Ovary (tissue), 9 donors: Measurements from ENCODE around the gene EHMT2. TPM values are rescaled to one million over a fixed set of nuclear protein-coding genes. Genes with fewer than 3 reads are reported as not detected.

ENCODE experiments used
- DNase-seq, 5 donors: peaks; one replicate each; pipeline ENCODE4 v3.0.0-alpha.2; 2019 to 2020
- H3K27ac ChIP-seq, 2 donors: fragments of 200-600 bp; one replicate each; pipeline versions ENCODE4 v1.5.1 to v1.8.0; 2019 to 2022
- H3K27me3 ChIP-seq: fragments of 200-600 bp; one replicate; pipeline ENCODE4 v1.8.0; 2022
- H3K36me3 ChIP-seq: fragments of 200-600 bp; sonication (generic); one replicate; pipeline ENCODE4 v1.5.1; 2019
- H3K4me1 ChIP-seq: one replicate; pipeline ENCODE4 v1.8.1; 2013; ENCODE audit warnings: mild to moderate bottlenecking, moderate library complexity; ENCODE audit not compliant: insufficient read depth
- H3K4me3 ChIP-seq: fragments of 200-600 bp; sonication (generic); one replicate; pipeline ENCODE4 v1.5.1; 2017
- H3K9me3 ChIP-seq, 2 donors: fragments of 200-600 bp in 1 of 2; sonication (generic) in 1 of 2; one replicate each; pipeline versions ENCODE4 v1.5.1 to v1.8.1; 2013 to 2019; ENCODE audit warnings: mild to moderate bottlenecking in 1 of 2, moderate library complexity in 1 of 2
- EP300 ChIP-seq: sonication (generic); formaldehyde crosslinking; IDR thresholded peaks from one replicate; pipeline ENCODE4 v1.6.1; 2017; ENCODE audit warnings: antibody characterized with exemption
- POLR2A ChIP-seq: fragments of 450-650 bp; IDR thresholded peaks from one replicate; pipeline ENCODE4 v1.6.1; 2017; ENCODE audit warnings: antibody characterized with exemption, mild to moderate bottlenecking, moderate library complexity
- WGBS, 3 donors: extraction: QIAGEN DNeasy Blood & Tissue Kit in 1 of 3; methylation state at CpG; one replicate each; pipeline versions ENCODE4 v1.1.5 to v1.1.7; 2013 to 2017; 5-methylcytosine and 5-hydroxymethylcytosine counted together
- intact Hi-C, 4 donors: fragments of 100-400 bp; cut with DNase I; formaldehyde crosslinking; loops; one replicate each; pipeline versions ENCODE4 v1.11.0 to v1.15.1; 2022 to 2023
- polyA plus RNA-seq, 2 donors: library from polyadenylated mRNA; stranded (reverse); fragments of 200-250 nt in 1 of 2; fragments of 350-450 nt in 1 of 2; fragmentation: Illumina TruSeq in 1 of 2; extraction: RNeasy Lipid Tissue Mini Kit (QIAGEN cat#74804) in 1 of 2; gene quantifications; one replicate each; pipeline ENCODE4 v1.2.3, GENCODE V29; 2013 to 2014
- total RNA-seq, 7 donors: library from RNA; depleted of rRNA in 2 of 7; stranded (reverse); fragments of >200 nt in 2 of 7; fragmentation: NEBNext Ultra II Directional in 3 of 7; extraction: Animal tissue kit (Norgen Biotek cat#: 25700) in 3 of 7; gene quantifications; one replicate each; pipeline versions ENCODE4 v1.1.0 to v1.2.4, GENCODE V29; 2016 to 2023
- TF ChIP-seq, protein P1 (sequence below), 3 donors: fragments of 450-650 bp in 2 of 3; fragments of 200-600 bp in 1 of 3; IDR thresholded peaks; one replicate each; pipeline versions ENCODE4 v1.5.1 to v1.8.0; 2016 to 2022; ENCODE audit warnings: antibody characterized with exemption in 3 of 3, mild to moderate bottlenecking in 1 of 3
- donor health status: DM: no; HTN: no; CAD: no; lungs with moderate emphysema.
- donor health status: DM: no; HTN: no; CAD: no.
- donor health status: Bipolar disorder and iron deficiency.
- donor health status: DM: yes; HTN: yes; CAD: no.
- donor health status: DM: no; HTN: no; CAD: no.
- donor health status: DM: yes; HTN: yes; CAD: no.

The EHMT2 gene
- total and polyA plus RNA-seq, 9 donors, result 19.7 to 71.7 (median 52.8) TPM

- no peak for TF ChIP-seq POLR2A
- TF ChIP-seq, protein P1, sequence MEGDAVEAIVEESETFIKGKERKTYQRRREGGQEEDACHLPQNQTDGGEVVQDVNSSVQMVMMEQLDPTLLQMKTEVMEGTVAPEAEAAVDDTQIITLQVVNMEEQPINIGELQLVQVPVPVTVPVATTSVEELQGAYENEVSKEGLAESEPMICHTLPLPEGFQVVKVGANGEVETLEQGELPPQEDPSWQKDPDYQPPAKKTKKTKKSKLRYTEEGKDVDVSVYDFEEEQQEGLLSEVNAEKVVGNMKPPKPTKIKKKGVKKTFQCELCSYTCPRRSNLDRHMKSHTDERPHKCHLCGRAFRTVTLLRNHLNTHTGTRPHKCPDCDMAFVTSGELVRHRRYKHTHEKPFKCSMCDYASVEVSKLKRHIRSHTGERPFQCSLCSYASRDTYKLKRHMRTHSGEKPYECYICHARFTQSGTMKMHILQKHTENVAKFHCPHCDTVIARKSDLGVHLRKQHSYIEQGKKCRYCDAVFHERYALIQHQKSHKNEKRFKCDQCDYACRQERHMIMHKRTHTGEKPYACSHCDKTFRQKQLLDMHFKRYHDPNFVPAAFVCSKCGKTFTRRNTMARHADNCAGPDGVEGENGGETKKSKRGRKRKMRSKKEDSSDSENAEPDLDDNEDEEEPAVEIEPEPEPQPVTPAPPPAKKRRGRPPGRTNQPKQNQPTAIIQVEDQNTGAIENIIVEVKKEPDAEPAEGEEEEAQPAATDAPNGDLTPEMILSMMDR (IDR thresholded peaks at IDR 0.05), result no peak
- TF ChIP-seq EP300, result no peak
- Histone ChIP-seq H3K4me3 (no peak overlapping the region), H3K27ac (no peak overlapping the region), H3K27me3 (no peaks in the 10 kb centered on the region), H3K9me3 (no peaks in the 10 kb centered on the region), H3K4me1 (no peaks in the 10 kb centered on the region), H3K36me3 (no peaks in the 10 kb centered on the region)
- intact Hi-C loops, result no loop called here
- no peak for DNase-seq
- 43 to 66% (median 54%) methylated on average over 2 of the region's 2 CpGs for WGBS, 3 donors
Observed at GRCh38 chr6:31851485-31851832, 46.0 kb downstream of the EHMT2 start.

- TF ChIP-seq, protein P1 (IDR thresholded peaks at IDR 0.05), result no peak
- no peak for TF ChIP-seq EP300
- TF ChIP-seq POLR2A, result no peak
- 91 to 95% (median 94%) methylated on average over 2 of the region's 2 CpGs for WGBS, 3 donors
- intact Hi-C loops, result no loop called here
- Histone ChIP-seq H3K27ac (no peak overlapping the region), H3K36me3 (no peaks in the 10 kb centered on the region), H3K9me3 (no peaks in the 10 kb centered on the region), H3K27me3 (no peaks in the 10 kb centered on the region), H3K4me3 (no peak overlapping the region), H3K4me1 (no peaks in the 10 kb centered on the region)
- no peak for DNase-seq
Observed at GRCh38 chr6:31850765-31851484, 46.6 kb downstream of the EHMT2 start.

GRCh38 chr6:31847276-31847978 is 50.1 kb downstream of the EHMT2 start:
- intact Hi-C loops, result no loop called here
- WGBS, 3 donors, result 82 to 89% (median 88%) methylated on average over 2 of the region's 2 CpGs
- H3K4me1 ChIP-seq, result no peaks in the 10 kb centered on the region
- H3K27ac ChIP-seq, result no peak overlapping the region
- H3K27me3 ChIP-seq, result no peaks in the 10 kb centered on the region
- H3K4me3 ChIP-seq, result no peak overlapping the region
- no peaks in the 10 kb centered on the region for H3K9me3 ChIP-seq
- TF ChIP-seq POLR2A, result no peak
- no peak for TF ChIP-seq EP300
- TF ChIP-seq, protein P1 (IDR thresholded peaks at IDR 0.05), result no peak
- no peaks in the 10 kb centered on the region for H3K36me3 ChIP-seq
- no peak for DNase-seq

DNA sequence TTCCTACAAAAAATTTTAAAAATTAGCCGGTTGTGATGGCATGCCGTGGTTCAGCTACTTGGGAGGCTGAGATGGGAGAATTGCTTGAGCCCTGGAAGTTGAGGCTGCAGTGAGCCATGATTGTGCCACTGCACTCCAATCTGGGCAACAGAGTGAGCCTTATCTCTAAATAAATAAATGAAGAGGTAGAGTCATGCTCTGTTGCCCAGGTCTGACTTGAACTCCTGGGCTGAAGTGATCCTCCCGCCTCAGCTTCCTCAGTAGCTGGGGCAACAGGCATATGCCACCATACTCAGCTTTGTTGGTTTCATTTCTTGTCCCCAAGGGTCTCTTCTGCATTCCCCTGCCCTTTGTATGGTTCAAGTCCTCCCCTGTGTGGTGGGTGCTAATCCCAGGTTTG is 53.0 kb downstream of the EHMT2 start:
- Histone ChIP-seq H3K27ac (no peak overlapping the region), H3K9me3 (no peaks in the 10 kb centered on the region), H3K4me1 (no peaks in the 10 kb centered on the region), H3K4me3 (no peak overlapping the region), H3K27me3 (no peaks in the 10 kb centered on the region), H3K36me3 (no peaks in the 10 kb centered on the region)
- 94 to 98% (median 95%) methylated on average over 3 of the region's 3 CpGs for WGBS, 3 donors
- intact Hi-C loops, result no loop called here
- TF ChIP-seq EP300 (no peak), POLR2A (no peak)
- TF ChIP-seq, protein P1 (IDR thresholded peaks at IDR 0.05), result no peak
- no peak for DNase-seq
